Measurements from ENCODE around the gene MACROD2.
"Not testable (repeated sequence)": the region's sequence is repeated elsewhere in the genome, so short reads cannot be mapped to it uniquely, and the experiment has no call there.

MACROD2 gene

DNA sequence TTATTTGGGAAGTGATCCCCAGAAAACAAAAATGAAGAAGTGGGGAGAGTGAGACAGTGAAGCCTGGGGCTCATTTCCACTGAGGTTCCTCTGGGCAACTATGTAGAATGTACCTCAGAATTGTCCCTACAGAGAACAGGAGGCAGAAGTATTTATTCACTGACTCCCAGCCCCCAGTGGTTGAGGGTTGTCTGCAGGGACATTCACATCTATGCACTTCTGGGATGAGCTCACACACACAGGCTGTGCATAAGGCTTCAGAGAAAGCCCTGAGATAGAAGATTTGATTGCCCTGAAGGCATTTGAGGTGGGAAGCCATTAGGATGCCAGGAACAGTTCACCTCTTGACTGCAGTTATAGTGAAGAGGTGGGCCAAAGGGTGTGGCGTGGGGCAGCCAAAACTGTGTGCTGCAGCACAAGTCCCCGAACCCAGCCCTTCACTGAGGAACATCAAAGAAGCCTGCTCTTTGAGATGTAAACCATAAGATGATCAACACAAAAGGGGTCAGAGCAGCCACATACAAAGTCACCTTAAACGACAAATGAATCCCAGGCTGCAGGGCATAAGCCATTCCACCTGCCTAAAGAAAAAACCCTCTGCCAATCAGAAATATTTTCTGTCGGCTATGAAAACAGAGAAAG is 1195.9 kb downstream of the MACROD2 start:
- TF ChIP-seq, protein P1, sequence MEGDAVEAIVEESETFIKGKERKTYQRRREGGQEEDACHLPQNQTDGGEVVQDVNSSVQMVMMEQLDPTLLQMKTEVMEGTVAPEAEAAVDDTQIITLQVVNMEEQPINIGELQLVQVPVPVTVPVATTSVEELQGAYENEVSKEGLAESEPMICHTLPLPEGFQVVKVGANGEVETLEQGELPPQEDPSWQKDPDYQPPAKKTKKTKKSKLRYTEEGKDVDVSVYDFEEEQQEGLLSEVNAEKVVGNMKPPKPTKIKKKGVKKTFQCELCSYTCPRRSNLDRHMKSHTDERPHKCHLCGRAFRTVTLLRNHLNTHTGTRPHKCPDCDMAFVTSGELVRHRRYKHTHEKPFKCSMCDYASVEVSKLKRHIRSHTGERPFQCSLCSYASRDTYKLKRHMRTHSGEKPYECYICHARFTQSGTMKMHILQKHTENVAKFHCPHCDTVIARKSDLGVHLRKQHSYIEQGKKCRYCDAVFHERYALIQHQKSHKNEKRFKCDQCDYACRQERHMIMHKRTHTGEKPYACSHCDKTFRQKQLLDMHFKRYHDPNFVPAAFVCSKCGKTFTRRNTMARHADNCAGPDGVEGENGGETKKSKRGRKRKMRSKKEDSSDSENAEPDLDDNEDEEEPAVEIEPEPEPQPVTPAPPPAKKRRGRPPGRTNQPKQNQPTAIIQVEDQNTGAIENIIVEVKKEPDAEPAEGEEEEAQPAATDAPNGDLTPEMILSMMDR (IDR thresholded peaks at IDR 0.05; ENCODE audit: low read depth, low read length): no peak
- DNase-seq (ENCODE audit: extremely low read depth, low read depth): no peak

DNA sequence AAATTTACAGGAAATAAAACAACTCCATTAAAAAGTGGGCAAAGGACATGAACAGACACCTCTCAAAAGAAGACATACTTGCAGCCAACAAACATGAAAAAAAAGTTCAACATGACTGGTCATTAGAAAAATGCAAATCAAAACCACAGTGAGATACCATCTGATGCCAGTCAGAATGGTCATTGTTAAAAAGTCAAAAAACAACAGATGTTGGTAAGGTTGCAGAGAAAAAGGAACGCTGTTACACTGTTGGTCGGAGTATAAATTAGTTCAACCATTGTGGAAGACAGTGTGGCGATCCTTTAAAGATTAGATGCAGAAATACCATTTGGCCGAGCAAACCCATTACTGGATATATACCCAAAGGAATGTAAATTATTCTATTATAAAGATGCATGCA is 1200.1 kb downstream of the MACROD2 start:
- TF ChIP-seq, protein P1 (IDR thresholded peaks at IDR 0.05; ENCODE audit: low read depth, low read length): no peak
- DNase-seq (ENCODE audit: extremely low read depth, low read depth): no peak

DNA sequence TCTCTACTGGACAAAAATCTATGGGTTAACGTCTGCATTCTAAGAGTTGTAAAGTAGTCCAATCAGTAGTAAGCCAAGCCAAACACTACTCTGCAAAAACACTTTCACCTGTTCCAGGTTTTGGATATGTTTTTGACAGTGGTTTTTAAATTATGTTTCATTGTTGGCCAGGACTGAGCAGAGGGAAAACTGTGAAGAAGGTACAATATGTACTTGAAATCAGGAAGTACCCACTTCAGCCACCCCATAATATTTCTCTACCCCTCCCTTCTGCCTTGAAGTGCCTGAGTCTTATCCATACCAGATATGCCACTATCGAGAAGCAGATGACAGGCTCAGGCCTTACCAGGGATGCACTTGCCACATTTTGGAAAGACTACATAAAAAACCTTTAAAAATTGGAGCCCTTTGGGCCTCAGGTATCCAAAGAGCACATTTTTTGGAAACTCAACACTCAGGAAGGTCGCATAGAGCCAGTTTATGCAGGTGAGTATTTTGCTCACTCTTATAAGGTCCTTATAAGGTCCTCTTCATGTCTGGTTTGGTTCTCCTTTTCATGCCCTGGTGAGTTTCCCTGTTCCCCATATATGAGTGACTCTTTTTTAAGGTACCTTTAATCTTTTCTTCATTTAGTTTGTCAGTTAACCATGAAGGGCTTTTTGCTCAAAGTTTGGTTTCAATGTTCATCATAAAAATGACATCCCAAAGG is 1201.4 kb downstream of the MACROD2 start:
- no peak for DNase-seq (ENCODE audit: extremely low read depth, low read depth)
- TF ChIP-seq, protein P1 (IDR thresholded peaks at IDR 0.05; ENCODE audit: low read depth, low read length): no peak

DNA sequence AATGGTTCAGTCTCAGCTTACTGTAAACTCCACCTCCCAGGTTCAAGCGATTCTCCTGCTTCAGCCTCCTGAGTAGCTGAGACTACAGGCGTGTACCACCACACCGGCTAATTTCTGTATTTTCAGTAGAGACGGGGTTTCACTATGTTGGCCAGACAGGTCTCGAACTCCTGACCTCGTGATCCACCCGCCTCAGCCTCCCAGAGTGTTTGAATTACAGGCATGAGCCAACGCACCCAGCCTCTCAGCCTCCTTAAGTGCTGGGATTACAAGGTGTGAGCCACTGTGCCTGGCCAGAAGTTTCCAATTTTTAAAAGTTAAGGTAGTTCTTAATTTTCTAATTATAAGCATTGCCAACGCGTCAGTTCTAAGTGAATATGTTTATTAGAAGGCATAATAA is 1202.7 kb downstream of the MACROD2 start:
- not testable (repeated sequence) for DNase-seq (ENCODE audit: extremely low read depth, low read depth)

DNA sequence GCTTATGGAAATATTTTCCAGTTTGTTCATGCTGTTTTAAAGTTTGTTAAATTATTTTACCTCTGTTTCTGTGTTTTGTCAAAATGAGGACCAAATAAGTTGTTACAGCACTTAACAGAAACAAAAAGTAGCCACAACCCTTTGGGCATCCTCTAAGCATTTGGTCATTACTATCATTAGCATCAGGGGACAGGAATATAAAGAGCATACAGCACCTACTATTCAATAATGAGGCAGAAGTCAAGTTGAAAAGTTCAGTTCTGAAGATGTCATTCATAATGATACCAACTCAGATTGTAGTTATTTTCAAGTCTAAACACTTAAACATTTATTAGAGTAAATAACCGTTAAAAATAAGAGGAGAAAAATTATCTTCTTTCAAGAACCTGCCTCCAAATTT is 1204.4 kb downstream of the MACROD2 start:
- TF ChIP-seq, protein P1 (IDR thresholded peaks at IDR 0.05; ENCODE audit: low read depth, low read length): no peak
- DNase-seq (ENCODE audit: extremely low read depth, low read depth): no peak

DNA sequence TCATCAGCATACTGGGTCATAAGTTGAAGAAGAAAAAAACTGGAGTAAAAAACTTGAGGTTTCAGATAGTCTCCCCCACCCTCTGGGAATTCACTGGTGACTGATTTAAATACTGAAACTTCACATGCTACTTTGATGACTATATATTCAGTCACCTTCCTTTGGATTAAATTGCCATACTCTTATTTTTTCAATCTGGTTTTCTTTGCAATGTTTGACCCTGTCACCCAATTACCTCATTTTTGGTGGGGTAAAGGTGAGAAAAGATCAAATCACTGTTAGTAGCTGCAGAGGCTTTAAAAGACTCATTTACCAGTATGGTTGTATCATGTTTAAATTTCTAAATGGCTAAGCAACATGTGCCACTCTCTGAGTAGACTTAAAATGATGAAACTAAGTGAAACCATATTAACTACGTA is 1204.8 kb downstream of the MACROD2 start:
- no peak for DNase-seq (ENCODE audit: extremely low read depth, low read depth)
- TF ChIP-seq, protein P1 (IDR thresholded peaks at IDR 0.05; ENCODE audit: low read depth, low read length): no peak

DNA sequence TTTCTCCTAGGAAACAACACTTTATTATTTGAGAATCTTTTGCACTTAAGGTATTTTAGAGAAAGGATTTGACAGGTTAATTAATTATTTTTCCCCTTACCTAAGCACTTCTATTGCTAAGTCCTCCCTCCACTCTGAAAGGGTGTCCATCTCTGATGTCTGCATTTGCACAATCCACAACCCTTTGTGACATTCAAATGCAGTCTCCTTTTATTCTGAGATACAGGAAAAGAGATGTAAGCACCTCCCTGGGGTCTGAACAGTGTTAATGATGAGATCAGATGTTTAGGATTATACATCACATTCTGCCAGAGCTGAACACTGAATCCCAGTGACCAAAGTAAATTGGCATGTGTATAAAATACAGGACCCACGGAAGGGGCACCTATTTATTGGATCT is 1206.3 kb downstream of the MACROD2 start:
- no peak for DNase-seq (ENCODE audit: extremely low read depth, low read depth)
- TF ChIP-seq, protein P1 (IDR thresholded peaks at IDR 0.05; ENCODE audit: low read depth, low read length): no peak

Data from AG09319 (cell line).